Brain microvascular endothelial cell (primary cell): ENCODE results near the gene ABCB1.

Experiments used
- DNase-seq: peaks from one replicate; pipeline ENCODE4 v3.0.0-alpha.2; 2020
- H3K27ac ChIP-seq: fragments of 250-450 bp; sonication (Bioruptor Pico); 2 replicates; pipeline ENCODE4 v1.5.1; 2020; ENCODE audit warnings: mild to moderate bottlenecking, moderate library complexity
- H3K27me3 ChIP-seq: fragments of 250-450 bp; sonication (Bioruptor Pico); replicated peaks from 2 replicates; pipeline ENCODE4 v1.5.1; 2020; ENCODE audit warnings: mild to moderate bottlenecking
- H3K36me3 ChIP-seq: fragments of 250-450 bp; sonication (Bioruptor Pico); replicated peaks from 2 replicates; pipeline ENCODE4 v1.5.1; 2020; ENCODE audit warnings: mild to moderate bottlenecking
- H3K4me3 ChIP-seq: 2 replicates; pipeline ENCODE4 v1.5.1; 2011; ENCODE audit warnings: low read depth, mild to moderate bottlenecking, control low read depth, low read length, moderate library complexity
- in situ Hi-C: cut with HindIII; loops from 2 replicates; pipeline ENCODE4 v1.10.0; 2017; ENCODE audit warnings: low sequenced_read_pairs, low pct_ligation_motif_present
- TF ChIP-seq, protein P1 (sequence below): IDR thresholded peaks from 2 replicates; pipeline ENCODE4 v1.5.1; 2011; ENCODE audit warnings: low read depth, mild to moderate bottlenecking, moderate library complexity, low read length, control low read depth, inconsistent platforms; ENCODE audit errors: missing control alignments

Gene ABCB1

DNA sequence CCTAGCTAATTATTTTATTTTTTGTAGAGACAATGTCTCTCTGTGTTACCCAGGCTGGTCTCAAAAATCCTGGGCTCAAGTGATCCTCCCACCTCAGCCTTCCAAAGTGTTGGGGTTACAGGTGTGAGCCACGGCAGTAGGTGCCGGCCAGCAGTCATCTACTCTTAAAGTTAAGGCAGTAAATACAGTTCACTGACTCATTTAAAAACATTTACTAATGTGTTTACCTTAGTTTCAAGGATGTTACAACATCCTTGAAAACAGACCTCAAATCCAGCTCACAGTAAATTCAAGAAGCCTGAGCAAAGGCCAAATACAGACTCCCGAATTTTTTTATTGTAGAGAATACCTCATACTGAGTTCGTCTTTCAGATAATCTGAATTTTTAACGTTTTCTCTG is 95.6 kb downstream of the ABCB1 start:
- H3K36me3 ChIP-seq, result no peaks in the 10 kb centered on the region
- DNase-seq, result no peak
- no peak overlapping the region for H3K4me3 ChIP-seq
- TF ChIP-seq, protein P1, sequence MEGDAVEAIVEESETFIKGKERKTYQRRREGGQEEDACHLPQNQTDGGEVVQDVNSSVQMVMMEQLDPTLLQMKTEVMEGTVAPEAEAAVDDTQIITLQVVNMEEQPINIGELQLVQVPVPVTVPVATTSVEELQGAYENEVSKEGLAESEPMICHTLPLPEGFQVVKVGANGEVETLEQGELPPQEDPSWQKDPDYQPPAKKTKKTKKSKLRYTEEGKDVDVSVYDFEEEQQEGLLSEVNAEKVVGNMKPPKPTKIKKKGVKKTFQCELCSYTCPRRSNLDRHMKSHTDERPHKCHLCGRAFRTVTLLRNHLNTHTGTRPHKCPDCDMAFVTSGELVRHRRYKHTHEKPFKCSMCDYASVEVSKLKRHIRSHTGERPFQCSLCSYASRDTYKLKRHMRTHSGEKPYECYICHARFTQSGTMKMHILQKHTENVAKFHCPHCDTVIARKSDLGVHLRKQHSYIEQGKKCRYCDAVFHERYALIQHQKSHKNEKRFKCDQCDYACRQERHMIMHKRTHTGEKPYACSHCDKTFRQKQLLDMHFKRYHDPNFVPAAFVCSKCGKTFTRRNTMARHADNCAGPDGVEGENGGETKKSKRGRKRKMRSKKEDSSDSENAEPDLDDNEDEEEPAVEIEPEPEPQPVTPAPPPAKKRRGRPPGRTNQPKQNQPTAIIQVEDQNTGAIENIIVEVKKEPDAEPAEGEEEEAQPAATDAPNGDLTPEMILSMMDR, result no peak
- in situ Hi-C loops, result no loop called here
- no peaks in the 10 kb centered on the region for H3K27me3 ChIP-seq
- H3K27ac ChIP-seq, result no peak overlapping the region

DNA sequence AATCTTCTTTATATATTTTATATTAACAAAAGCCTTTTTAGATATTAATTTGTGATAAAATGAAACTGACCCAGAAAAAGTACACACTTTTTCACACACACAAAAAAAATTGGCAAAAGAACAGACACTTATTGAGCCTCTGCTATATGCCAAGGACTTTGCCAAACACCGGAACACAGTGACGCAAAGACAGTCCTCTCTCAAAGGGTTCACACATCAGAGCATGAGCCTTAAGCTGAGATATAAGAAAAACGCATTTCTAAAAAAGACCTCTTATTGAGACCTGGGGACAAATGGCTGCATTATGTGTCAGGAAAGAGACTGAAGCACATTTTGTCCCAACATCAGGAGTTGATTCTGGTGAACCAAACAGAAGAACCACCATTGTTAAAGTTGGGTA is 101.2 kb downstream of the ABCB1 start:
- no peaks in the 10 kb centered on the region for H3K27me3 ChIP-seq
- DNase-seq, result no peak
- TF ChIP-seq, protein P1, result no peak
- H3K4me3 ChIP-seq, result no peak overlapping the region
- in situ Hi-C loops, result no loop called here
- no peak overlapping the region for H3K27ac ChIP-seq
- no peaks in the 10 kb centered on the region for H3K36me3 ChIP-seq

DNA sequence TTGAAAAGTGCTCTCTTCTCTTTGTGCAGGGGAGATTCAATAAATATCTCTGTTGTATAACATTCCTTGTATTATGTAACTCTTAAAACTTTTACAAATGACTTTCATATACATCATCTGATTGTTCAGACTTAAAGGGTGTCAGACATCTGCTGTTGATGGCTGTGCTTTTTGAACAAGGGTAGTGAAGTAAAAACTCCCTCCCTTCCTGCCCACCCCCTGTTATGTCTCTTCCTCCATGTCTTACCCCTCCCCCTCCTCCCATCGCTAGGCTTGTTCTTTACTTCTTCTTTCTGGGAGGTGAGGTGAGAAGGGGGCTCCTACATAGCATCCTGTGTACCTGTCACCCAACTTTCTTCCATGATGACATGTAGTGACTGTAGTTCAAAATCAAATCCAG is 101.8 kb downstream of the ABCB1 start:
- DNase-seq, result no peak

DNA sequence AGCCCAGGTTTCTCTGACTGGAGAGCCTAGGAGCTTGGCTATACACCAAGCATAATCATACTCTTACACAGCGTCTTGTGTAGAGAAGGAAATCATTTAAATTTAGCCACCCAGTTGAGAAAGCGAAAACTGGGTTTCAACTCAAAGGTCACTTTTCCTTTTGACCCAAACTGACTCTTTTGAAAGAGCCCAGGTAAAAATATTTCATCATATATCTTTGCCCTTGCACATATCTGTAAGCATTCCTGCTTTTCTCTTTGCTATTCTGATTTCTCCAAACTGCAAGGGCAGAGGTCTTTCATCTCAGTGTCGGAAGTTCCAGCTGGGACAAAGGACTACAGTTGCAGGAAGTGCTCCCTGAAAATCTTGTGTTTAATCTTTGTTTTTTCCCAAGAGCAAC is 103.2 kb downstream of the ABCB1 start:
- Histone ChIP-seq H3K4me3 (no peak overlapping the region), H3K36me3 (no peaks in the 10 kb centered on the region), H3K27ac (no peak overlapping the region), H3K27me3 (no peaks in the 10 kb centered on the region)
- TF ChIP-seq, protein P1, result no peak
- no peak for DNase-seq
- in situ Hi-C loops, result no loop called here

More for the DNA sequence above, 101.8 kb downstream of the ABCB1 start:
- Histone ChIP-seq H3K4me3 (no peak overlapping the region), H3K36me3 (no peaks in the 10 kb centered on the region), H3K27ac (no peak overlapping the region), H3K27me3 (no peaks in the 10 kb centered on the region)
- in situ Hi-C loops, result no loop called here
- TF ChIP-seq, protein P1, result no peak

DNA sequence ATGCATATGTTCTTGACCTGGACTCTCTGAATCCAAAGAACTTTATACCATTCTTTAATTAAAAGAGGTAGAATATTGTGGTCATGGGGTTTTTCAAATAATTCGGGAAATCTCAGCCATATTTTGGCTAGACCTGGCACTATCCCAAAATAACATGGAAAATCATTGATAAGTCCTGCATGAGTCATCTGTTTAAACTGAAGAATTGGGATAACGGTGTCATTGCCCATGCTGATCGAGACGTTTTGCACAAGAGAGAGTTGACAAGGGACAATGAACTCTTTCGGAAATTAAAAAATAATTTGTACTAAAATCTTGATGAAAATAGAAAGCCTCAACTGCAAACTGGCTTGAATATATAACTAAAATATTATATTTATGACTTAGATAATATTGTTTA is 105.3 kb downstream of the ABCB1 start:
- TF ChIP-seq, protein P1, result no peak

DNA sequence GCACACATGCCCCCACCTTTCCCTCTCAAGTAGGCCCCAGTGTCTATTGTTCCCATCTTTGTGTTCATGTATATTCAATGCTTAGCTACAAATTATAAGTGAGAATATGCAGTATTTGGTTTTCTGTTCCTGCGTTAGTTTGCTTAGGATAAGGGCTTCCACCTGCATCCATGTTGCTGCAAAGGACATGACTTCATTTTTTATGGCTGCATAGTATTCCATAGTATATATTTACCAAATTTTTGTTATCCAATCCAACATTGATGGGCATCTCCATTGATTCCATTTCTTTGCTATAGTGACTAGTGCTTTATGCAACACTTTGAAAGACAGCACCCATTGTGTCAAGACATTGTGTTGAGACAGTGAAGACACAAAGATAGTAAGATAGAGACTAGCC is 106.2 kb downstream of the ABCB1 start:
- H3K4me3 ChIP-seq, result no peak overlapping the region
- H3K27ac ChIP-seq, result no peak overlapping the region
- TF ChIP-seq, protein P1, result no peak
- DNase-seq, result no peak
- no peaks in the 10 kb centered on the region for H3K27me3 ChIP-seq
- in situ Hi-C loops, result no loop called here
- no peaks in the 10 kb centered on the region for H3K36me3 ChIP-seq

More for the DNA sequence above, 105.3 kb downstream of the ABCB1 start:
- Histone ChIP-seq H3K4me3 (no peak overlapping the region), H3K36me3 (no peaks in the 10 kb centered on the region), H3K27me3 (no peaks in the 10 kb centered on the region), H3K27ac (no peak overlapping the region)
- in situ Hi-C loops, result no loop called here
- no peak for DNase-seq
